ENCODE measurements around the gene TBX6.
"Not testable (repeated sequence)": the region's sequence is repeated elsewhere in the genome, so short reads cannot be mapped to it uniquely, and the experiment has no call there.

TBX6 gene

GRCh38 chr16:30091474-30092372 lies at the start of gene TBX6:
Gene TBX6 (minus strand): TSS chr16:30091924. CDS start chr16:30091193, 731 bp downstream.
- peak; percentile 77 to 94 (median 88) for DNase-seq (ENCODE audit: low read depth in 4 of 4, low spot score in 1 of 4)

- DNase-seq (ENCODE audit: low read depth in 4 of 4, low spot score in 1 of 4), result no peak
Observed at GRCh38 chr16:30139583-30140481, 48.1 kb upstream of the TBX6 start.

- DNase-seq (ENCODE audit: low read depth in 4 of 4, low spot score in 1 of 4), result no peak
Observed at GRCh38 chr16:30137897-30138296, 46.2 kb upstream of the TBX6 start.

- DNase-seq (ENCODE audit: low read depth in 4 of 4, low spot score in 1 of 4), result no peak
Observed at GRCh38 chr16:30136971-30137605, 45.4 kb upstream of the TBX6 start.

GRCh38 chr16:30132591-30132990 lies 40.9 kb upstream of the TBX6 start:
- DNase-seq (ENCODE audit: low read depth in 4 of 4, low spot score in 1 of 4), result no peak

GRCh38 chr16:30131869-30132475 lies 40.2 kb upstream of the TBX6 start:
- DNase-seq (ENCODE audit: low read depth in 4 of 4, low spot score in 1 of 4), result no peak

- no peak for DNase-seq (ENCODE audit: low read depth in 4 of 4, low spot score in 1 of 4)
Observed at GRCh38 chr16:30127993-30128392, 36.3 kb upstream of the TBX6 start.

GRCh38 chr16:30125690-30126089 lies 34.0 kb upstream of the TBX6 start:
- not testable (repeated sequence) for DNase-seq (ENCODE audit: low read depth in 4 of 4, low spot score in 1 of 4)

- no peak for DNase-seq (ENCODE audit: low read depth in 4 of 4, low spot score in 1 of 4)
Observed at GRCh38 chr16:30124985-30125379, 33.3 kb upstream of the TBX6 start.

GRCh38 chr16:30122604-30123160 lies 31.0 kb upstream of the TBX6 start:
- no peak for DNase-seq (ENCODE audit: low read depth in 4 of 4, low spot score in 1 of 4)

- DNase-seq (ENCODE audit: low read depth in 4 of 4, low spot score in 1 of 4), result no peak
Observed at GRCh38 chr16:30121741-30122571, 30.2 kb upstream of the TBX6 start.

GRCh38 chr16:30120340-30121105 lies 28.8 kb upstream of the TBX6 start:
- no peak for DNase-seq (ENCODE audit: low read depth in 4 of 4, low spot score in 1 of 4)

GRCh38 chr16:30119428-30119827 lies 27.7 kb upstream of the TBX6 start:
- no peak for DNase-seq (ENCODE audit: low read depth in 4 of 4, low spot score in 1 of 4)

- no peak for DNase-seq (ENCODE audit: low read depth in 4 of 4, low spot score in 1 of 4)
Observed at GRCh38 chr16:30117768-30118167, 26.0 kb upstream of the TBX6 start.

- DNase-seq (ENCODE audit: low read depth in 4 of 4, low spot score in 1 of 4), result no peak
Observed at GRCh38 chr16:30116291-30117207, 24.8 kb upstream of the TBX6 start.

- DNase-seq (ENCODE audit: low read depth in 4 of 4, low spot score in 1 of 4), result no peak
Observed at GRCh38 chr16:30115238-30115637, 23.5 kb upstream of the TBX6 start.

- not testable (repeated sequence) for DNase-seq (ENCODE audit: low read depth in 4 of 4, low spot score in 1 of 4)
Observed at GRCh38 chr16:30114833-30115232, 23.1 kb upstream of the TBX6 start.

- DNase-seq (ENCODE audit: low read depth in 4 of 4, low spot score in 1 of 4), result no peak
Observed at GRCh38 chr16:30114411-30114810, 22.7 kb upstream of the TBX6 start.

Measured in stimulated activated CD4-positive, alpha-beta T cell treated with anti-CD3 and anti-CD28 coated beads, Interleukin-1b, Interleukin-23, amount 100 ng/mL, for 24 hours (primary cell).